Stimulated activated CD8-positive, alpha-beta memory T cell treated with anti-CD3 and anti-CD28 coated beads, Interleukin-12 subunit alpha, Interleukin-12 subunit beta, amount 100 ng/mL, for 4 hours (primary cell): ENCODE results near the gene NAA30.

Source experiments
- DNase-seq: peaks from one replicate; pipeline ENCODE4 v3.0.0-alpha.2; 2020; ENCODE audit warnings: low read depth

NAA30 gene

DNA sequence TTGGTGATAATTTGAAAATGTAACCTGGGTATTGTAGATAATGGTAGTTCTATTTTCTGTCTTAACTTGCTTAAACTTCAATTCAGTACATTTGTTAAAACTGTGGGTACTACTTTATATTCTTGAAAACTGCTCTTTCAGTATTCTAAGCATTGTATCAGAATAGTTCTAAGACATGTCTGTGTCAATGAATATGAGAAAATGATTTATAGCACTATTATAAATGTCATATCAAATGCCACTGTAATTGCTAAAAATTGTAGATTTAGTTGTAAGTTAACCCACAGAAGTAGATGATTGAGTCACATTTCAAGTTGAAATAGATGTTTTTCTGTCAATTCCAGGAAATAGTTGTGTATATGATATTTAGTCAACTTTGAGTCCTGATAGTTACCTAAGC lies 2.4 kb downstream of the NAA30 start:
- no peak for DNase-seq

GRCh38 chr14:57400556-57401494 lies 10.4 kb downstream of the NAA30 start:
- no peak for DNase-seq

GRCh38 chr14:57401501-57401900 lies 11.1 kb downstream of the NAA30 start:
- DNase-seq, result no peak

- no peak for DNase-seq
These were observed 11.9 kb downstream of the NAA30 start for GRCh38 chr14:57402173-57402852.

DNA sequence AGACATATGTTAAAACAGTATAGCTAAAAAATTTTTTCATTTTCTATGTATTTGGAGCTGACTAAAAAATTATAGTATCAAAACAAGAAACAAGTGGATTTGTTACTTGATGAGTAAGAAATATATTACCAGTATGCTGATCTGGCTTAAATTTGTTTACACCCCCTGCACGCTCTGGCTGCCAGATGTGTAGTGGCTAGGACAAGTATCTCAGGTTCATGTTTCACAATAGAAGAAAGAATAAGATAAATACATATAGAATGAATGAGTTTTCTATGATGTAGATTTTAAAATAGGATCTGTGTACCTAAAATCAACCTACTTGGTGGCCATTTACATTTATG lies 13.1 kb downstream of the NAA30 start:
- DNase-seq, result no peak

DNA sequence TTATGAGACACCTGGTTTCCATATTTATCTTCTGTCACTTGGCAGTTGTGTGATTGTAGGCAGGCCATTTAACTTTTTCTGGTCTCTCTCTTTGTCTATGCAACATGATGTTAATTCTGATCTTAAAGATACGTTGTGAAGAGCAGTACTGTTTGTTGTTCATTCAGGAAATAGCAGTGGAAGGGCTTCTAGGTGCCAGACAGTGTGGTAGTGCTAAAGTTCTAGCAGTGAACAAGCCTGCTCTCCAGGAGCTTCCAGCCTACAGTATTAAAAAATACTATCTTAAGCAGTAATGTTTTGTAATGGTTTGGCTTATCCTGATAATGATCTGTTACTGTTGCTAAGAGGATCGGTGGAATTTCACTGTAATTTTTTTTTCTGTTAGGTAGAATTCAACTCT lies 15.2 kb downstream of the NAA30 start:
- no peak for DNase-seq

- no peak for DNase-seq
These were observed 17.7 kb downstream of the NAA30 start for GRCh38 chr14:57408037-57408436.

- DNase-seq, result no peak
These were observed 18.2 kb downstream of the NAA30 start for GRCh38 chr14:57408634-57409033.

- DNase-seq, result no peak
These were observed 22.0 kb downstream of the NAA30 start for GRCh38 chr14:57412341-57412740.

DNA sequence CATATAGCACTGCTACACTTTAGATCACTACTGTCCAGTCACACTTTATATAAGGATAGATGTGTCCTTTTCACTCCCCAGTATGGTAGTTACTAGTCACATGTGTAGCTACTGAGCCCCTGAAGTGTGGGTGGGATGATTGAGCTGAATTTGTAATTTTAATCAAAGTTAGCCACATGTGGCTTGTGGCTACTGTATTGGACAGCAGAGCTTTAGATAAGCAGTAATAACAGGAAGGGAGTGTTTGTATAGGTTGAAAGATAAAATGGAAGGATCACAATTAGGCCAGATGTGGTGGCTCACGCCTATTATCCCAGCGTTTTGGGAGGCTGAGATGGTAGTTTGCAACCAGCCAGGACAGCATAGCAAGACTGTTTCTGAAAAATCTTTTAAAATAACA lies 23.5 kb downstream of the NAA30 start:
- no peak for DNase-seq

GRCh38 chr14:57417228-57417627 lies 26.8 kb downstream of the NAA30 start:
- no peak for DNase-seq

DNA sequence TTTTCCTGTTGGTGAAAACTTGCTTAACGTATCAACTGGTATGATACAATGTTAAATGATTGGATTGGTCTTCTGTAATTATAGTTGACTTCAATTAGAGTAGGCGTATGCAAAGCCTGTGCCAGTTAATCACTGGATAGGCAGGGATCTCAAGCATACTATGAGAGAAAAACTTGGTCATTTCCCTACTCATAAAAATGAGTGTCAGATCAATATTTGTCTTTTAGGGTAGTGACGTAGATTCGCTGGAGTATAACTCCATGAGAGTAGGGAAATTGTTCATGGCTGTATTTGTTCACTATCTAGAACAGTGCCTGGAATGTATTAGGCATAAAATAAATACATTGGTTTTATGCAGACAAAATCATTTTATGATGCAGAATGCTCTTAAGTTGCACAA lies 28.6 kb downstream of the NAA30 start:
- no peak for DNase-seq

DNA sequence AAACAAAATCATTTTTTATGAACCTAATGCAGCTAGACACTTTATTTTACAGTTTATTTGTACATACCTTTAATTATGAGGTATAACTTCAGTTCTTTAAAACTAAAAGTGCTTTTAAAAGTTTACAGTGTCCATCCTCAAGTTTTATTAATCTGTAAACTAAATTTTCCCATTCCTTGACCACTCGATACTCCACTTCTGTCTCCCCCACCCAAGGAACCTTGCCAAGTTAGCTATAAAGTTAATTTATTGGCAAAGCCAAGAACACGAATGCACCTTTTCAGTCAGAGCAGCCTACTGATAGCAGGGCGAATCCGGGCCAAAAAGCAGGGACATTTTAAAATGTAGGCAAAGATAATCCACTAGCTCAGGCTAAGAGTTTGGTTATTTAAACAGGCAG lies 29.6 kb downstream of the NAA30 start:
- no peak for DNase-seq

GRCh38 chr14:57420986-57421385 lies 30.6 kb downstream of the NAA30 start:
- DNase-seq, result no peak

GRCh38 chr14:57435923-57436322 lies 45.5 kb downstream of the NAA30 start:
- DNase-seq, result no peak

- no peak for DNase-seq
These were observed 71.5 kb downstream of the NAA30 start for GRCh38 chr14:57461777-57462320.

GRCh38 chr14:57462551-57462950 lies 72.2 kb downstream of the NAA30 start:
- DNase-seq, result no peak

DNA sequence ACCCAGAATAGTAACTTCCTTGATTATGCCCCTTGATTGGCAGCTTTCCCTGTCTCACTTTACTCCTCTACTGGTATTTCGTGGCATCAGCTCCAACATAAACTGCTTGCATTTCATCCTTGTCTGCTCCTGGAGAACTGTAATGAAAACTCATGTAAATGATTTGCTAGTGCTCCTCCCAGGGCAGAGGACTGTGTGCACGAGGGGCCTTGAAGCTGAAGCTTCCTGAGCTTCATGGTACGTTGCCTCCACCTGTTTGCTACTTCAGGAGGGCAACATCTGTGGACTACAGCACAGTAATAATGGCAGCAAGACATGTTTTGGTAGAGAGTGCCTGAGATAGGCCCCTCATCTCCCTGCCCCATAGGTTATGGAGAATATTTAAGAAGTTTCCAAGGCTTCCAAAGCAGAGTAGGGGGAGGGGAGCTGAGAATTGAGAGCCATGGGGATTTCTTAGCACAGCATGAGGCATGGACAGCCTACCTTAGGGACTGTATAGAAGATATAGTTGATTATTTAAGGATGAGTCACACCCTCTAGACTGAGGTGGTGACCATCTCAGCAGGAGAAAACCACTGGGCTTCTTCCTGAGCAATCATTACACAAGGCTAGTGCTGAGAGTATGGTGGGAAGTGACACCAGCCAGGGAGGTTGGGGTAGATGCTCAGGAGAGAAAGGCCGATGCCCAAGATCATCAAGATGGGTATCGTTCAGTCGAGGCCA lies 73.8 kb downstream of the NAA30 start:
- no peak for DNase-seq
